HT1080 (cell line): ENCODE results near the gene HAND2. TPM values are rescaled to one million over a fixed set of nuclear protein-coding genes. Genes with fewer than 3 reads are reported as not detected.

Source experiments
- DNase-seq: peaks from one replicate; pipeline ENCODE4 v3.0.0-alpha.2; 2015; ENCODE audit warnings: low read depth
- total RNA-seq: library from RNA; depleted of rRNA; stranded (reverse); fragments of >200 nt; shearing (Covaris generic); gene quantifications from 2 replicates; pipeline ENCODE4 v1.2.3, GENCODE V29; 2014

The HAND2 gene
- total RNA-seq, 1 experiment from 2014 or later, result 1.2 TPM

DNA sequence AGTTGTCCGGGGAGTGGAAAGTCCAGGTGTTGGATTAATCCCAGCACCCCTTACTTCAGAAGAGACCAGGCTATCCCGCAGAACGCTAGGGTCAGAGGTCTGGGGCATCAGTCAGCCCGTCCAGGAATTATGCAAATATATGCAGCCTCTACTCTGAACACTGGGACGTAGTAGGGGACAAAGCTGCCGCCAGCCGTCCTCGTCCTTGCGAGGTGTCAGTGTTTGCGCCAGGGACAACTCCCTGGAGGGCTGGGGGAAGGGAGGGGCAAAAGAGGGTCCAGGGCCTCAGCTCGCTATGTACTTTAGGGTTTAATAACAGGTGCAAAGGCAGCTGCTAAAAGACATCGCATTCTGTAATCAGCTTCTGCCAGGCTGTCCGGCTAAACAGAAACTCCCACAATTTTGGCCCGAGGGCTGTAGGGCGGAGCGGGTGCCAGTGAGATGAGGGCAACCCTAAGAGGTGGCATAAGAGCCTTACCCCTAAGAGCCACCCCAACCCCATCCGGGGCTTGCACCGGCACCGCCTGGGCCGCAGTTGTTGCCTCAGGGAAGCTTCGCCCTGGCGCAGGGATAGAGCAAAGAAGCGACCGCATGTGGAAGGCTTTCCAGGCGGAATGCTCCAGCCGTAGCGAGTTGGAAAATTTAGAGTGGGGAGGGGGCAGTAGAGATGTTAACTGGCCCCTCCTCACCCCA lies 8.4 kb downstream of the HAND2 start:
- no peak for DNase-seq

DNA sequence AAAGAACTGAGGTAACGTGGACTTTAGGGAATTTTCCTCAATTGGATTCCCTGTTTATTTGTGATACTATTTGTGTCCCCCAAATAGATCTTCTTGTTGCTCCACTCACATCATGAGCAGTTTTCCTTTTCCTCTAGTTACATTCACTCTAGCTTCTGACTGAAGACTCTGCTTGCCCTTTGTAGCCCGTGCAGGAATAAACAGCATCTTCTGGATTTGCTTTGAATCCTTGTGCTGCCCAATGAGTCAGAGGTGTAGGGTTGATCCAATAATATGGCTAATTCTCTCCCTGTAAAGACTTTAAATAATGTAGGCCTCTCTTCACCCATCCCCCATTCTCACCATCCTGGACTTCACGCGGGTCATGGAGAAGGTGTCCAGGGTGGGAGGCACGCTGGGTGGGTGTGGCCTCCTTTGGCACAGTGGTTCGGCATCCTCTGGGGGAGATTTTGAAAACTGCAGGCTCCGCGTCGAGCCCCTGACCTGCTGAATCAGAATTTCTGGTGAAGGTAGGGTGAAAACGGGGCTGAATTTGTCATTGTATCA lies 9.0 kb downstream of the HAND2 start:
- no peak for DNase-seq

DNA sequence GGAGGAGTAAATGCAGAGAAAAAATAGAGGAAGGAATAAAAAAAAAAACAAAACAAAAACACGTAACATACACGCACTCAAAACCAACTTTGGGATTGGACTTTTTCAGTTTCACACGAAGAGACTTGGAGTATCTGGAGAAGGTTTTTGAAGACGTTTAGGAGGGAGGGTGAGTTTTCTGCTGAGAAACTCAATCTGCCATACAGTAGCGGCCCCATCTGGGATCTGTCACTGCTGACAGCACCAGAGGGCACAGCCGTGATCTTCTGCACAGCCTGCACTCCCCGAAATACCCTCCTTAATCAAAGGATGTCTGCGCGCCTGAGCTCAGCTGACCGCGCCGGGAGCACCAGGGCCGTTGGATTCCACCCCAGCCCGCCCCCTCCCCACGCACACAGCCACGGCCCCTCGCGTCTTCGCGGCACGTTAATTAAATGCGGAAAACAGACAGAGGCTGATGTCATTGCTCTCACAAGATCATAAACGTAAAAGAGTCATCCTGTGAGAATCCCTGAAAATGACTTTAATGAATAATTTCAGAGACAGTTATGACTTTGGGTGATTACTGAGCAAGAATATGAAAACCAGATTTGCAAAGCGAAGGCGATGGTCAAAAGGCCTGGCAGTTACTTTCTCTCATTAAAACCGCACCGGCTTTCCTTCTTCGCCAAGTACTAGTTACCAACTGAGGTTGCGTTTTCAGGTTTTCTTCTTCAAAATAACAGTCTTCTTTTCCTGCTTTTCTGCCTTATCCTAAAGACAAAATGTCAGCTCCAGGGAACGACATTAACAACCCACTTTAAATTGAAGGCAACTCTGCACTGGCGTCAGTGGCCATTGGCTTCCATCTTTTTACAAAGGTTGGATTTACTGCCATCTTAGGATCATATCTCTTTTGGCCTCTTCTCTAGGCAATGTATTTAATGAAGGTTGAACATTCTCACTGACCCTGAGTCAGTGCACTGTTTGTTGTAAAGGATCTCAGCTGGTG lies 10.6 kb downstream of the HAND2 start:
- no peak for DNase-seq

DNA sequence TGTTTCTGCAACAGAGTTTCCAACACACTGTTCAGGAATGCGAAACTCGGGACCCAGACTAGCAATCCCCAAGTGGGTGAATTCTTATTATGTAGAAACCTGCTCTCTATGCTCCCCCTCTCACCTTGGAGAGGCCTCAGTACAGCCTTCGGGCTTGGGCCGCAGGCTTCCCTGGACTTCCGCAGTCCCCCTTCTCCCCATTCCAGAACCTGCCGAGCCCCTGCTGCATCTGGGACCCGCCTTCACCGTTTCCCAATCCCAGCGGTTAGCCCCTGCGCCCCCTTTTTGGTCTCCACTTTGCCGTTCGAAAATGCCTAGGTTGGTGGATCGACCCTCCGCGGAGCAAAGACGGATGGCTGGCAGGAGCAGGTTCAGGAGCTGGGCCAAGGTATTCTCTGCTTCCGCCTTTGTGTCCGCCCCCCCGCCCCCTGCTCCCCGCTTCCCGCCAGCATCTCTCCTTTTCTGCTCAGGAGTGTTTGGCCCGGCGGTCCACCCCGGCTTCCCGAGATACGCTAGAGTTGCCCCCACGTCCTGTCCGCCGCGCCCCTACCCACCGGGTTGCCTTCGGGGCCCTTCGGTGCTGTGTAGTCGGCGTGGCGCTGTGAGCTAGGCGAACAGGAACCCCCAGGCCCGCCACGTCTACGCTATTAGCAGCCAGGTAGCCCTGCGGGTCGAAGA lies 11.5 kb downstream of the HAND2 start:
- no peak for DNase-seq

DNA sequence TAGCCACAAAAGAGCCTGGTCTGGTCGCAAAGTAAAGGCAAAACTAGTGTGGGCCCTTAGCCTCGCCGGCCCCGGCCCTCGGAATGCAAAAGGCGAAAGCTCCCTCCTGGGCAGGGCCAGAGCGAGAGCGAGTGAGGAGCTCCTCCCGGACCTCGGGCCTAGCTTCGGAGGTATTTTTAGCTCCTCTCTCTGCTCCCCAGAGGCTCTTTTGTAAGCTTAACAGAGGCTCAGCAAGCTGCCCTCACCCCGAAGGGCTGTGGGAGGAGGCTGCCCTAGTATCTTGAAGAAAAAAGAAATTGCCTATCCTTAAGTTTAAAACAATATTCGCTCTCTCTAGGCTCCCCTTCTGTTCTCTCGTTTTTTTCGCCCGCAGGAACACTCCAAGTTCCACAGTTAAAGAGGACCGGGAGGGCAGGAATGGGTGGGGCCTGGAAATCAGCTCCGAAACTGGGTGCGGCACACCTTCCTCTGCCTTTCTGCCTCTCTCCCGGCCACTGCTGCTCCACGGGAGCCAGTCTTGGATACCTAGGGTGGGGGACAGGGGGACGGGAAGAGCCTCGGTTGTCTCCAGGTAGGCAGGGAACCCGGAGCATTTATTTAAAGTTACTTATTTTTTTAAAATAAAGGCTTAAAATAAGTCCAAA lies 12.1 kb downstream of the HAND2 start:
- no peak for DNase-seq

DNA sequence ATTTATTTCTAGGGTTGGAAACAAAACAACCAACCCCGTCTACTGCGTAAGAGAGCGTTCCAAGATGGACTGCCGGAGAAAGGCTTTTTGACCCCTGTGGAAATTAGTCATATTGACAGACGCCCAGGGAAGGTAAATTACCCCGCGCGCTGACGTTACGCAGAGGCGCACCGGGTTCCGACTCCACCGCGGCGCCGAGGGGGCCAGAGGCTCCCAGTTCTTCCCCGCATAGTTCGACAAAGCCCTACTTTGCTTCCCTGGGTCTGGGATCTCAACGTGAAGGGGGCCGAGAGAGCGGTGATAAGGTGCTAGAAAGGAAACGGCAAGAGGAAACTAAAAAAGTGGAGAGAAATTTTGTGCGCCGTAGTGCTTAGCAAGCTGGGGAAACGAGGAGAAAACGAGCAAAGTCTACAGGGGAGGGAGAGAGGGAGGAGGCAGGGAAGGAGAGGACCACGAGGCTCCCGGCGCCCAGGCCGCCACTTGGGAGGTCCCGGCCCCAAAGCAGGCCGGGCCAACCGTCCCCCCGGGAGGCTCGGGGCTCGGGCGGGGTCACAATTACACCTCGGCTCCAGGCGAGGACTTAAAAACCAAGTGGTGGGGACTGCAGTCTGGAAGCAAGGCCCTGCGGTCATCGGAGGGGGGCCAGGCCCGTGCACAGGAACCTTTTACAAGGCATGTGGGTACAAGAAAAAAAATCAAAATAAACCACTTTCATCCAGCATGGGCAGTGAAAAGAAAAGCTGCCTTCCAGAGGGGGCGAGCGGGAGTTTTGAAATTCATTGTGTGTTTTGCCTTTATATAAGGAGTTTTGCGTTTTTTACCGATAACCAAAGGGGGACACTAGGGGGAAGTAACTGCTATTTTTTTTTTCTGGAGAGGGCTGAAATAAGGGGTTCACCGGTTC lies 13.2 kb downstream of the HAND2 start:
- no peak for DNase-seq

DNA sequence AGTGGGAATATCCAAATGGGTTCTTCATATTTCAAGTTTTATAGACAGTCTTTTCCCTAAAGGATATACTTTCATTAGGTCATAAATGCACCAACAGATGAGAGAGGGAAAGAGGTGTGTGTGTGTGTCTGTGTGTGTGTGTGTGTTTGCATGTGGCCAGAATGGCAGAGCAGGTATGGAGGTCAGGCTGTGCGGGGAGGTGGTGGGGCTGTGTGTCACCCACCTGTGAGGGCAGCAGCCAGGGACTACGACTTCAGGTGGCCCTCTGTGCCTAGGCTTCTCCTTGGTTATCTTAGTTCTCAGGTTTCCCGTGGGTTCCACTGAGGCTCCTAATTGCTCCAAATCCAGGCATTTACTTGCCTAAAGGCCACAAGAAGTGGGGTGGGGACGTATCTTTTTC lies 14.6 kb downstream of the HAND2 start:
- DNase-seq, result no peak

DNA sequence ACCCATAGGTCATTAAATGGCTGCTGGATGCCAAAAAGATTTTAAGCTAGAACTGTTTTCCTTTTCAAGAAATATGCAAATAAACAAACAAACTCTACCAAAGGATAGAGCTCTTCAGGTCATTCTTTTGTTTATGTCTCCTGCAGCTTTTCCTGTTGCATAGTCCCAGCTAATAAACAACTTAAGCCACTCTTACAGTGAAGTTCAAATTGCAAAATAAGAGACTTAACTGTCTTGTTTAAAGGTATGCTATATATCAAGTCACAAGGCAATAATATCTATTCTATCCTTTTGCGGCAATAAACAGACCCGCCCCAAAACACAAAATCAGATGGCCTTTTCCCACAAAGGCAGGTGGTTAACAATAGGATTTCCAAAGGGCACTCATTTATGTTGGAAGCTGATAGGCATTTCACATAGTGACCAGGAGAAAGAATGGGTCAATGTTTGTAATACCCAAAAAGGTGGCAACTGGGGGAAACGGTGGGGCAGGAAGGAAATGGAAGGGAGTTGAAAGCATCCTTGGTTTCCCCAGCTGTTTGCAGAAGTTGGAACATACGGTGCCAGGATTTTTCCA lies 15.3 kb downstream of the HAND2 start:
- DNase-seq, result no peak

DNA sequence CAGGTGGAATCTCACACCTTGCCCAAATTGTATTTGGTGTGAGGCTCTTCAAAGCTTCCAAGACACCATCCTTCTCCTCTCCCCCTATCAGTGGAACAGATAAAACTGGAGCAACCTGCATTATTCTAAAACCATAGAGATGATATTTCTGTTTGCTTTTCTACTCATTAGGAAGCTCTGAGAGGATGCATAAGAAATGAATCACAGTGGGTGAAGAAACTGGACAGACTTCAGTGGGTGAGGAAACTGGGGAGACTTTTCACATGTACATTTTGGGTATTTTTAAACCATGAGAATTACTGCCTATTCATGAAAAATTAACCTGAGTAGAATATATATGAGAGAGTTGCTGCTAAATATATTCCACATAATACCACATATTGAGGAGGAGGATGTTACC lies 16.4 kb downstream of the HAND2 start:
- DNase-seq, result no peak

DNA sequence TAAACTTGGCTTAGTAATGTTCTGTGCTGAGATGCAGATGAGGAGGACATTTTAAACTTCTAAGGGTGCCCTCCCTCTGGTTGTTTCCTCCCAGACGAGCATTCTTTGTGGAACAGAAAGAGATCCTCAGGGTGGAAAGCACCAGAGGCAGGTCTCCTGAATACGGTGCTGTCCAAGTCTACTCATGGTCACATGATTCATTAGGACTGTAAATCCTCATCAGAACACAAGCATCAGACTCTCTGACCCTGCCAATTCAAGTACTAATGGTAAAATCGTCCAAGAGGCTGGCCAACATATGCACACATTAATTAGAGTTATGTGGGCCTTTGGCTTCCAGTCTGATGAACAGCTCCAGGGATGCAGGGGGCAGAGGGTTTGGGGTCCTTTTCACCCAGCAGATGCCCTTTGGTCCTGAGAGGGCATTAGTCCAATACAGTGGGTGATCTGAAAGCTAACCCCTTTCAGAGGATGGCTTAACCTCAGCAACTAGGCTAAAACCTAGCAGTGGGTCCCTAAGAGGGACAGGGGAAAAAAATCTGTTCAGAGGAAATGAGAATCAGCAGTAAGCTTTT lies 18.2 kb downstream of the HAND2 start:
- no peak for DNase-seq

DNA sequence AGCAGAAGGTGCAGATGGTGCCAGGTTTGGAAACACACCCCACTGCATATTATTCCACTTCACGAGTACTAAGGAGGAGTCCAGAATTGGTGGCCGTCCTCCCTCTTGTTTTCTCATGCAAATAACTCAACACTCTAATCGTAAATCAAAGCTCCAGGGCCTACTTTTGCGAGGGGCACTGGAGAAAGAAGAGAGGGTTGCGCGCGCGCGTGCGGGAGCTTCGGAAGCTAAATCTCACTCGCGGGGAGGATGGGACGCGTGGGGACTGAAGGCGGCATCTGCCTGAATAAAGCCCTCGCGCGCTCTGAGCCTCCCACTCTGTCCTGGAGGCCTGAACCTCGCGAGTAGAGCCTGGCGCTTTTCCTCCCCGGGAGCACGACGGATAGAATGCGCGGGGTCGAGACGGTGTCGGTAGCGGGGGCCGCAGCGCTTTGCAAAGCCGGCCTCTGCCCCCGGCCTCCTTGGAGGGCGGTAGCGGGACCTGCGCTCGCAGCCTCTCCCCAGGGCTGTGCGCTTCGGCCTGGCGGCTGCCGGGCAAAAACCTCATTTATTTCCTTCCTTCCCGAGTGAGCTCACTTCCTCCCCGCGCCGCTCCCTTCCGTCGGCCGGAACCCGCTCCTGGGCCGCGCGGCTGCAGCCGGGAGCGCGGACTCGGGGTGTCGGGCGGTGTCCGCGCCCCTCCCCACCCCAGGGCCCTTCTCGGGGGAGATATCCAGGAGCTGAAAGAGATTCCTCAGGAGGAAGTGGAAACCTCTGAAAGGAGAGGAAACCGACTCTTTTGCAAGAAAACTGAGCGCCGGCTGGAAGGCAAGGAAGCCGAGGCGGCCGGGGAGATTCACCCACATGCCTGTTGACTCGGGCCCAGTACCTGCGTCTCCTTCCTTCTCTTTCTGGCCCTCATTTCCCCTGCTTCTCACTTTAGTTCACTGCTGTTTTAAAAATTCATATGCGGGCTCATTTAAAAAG lies 20.7 kb downstream of the HAND2 start:
- DNase-seq, result no peak

DNA sequence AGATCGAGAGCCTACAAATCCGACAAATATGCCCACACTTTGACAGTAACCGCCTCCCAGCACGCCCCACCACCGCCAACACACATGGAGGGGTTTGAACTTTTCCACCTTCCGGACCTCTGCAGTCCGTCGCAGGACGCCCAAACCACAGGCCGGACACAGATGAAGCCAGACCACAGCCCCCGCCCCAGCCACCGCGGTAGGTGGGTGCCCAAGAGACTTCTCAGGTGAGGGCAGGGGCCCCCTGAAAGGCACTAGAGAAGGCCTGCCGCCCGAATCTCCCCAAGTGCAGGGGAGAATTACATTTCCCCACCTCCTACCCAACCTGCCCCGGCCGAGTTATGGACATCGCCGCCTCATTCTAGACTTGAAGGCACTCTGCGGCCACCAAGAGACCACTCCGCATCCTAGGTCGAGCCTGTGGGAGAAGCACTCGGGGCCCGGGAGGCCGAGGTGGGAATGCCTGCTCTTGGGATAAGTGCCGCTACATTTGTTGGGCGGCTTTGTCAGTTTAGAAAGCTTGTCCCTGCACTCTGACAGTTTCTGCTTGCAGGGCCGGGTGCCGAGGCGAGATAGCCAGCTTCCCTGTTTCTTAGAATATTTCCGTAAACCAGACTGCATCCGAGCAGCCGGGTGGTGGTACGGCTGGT lies 21.5 kb downstream of the HAND2 start:
- no peak for DNase-seq

DNA sequence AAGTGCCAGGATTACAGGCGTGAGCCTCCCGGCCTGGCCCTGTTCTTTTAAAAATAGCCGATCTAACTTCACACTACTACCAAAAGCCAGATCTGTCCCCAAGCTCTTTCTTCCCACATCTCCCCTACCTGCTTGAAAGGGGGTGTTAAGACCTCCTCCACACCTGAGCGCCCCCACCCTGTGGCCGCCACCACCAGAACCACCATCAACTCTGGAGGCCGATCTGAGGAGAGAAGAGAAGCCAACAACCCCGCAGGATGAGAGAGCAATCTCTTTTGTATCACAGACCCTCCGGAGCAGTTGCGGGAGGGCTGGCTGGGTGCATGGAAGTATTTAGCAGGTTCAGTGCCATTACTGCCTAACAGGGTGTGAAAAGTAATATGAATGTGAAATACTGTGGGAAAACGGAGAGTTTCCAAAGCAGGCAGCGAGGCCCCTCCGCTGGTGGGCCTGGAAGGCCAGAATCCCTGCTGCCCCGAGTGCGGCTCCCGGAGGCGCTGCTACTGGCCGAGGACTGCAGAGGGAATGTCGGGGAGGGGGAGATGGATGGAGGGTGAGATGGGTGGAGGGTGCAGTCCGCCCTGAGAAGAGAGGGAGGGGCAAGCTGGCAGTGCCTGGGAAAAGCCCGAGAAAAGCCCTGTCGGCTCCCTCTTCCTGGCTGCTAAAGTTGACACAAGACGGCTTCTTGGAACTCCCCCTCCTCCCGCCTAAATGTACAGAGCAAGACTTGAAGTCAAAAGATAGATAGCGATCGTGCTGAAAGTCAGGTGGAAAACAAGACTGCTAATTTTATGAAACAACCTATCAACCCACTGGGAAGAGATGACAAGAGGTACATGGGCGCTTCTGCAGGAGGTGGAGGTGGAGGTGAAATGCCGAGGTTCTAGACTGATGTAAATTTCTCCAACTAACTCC lies 22.3 kb downstream of the HAND2 start:
- no peak for DNase-seq

DNA sequence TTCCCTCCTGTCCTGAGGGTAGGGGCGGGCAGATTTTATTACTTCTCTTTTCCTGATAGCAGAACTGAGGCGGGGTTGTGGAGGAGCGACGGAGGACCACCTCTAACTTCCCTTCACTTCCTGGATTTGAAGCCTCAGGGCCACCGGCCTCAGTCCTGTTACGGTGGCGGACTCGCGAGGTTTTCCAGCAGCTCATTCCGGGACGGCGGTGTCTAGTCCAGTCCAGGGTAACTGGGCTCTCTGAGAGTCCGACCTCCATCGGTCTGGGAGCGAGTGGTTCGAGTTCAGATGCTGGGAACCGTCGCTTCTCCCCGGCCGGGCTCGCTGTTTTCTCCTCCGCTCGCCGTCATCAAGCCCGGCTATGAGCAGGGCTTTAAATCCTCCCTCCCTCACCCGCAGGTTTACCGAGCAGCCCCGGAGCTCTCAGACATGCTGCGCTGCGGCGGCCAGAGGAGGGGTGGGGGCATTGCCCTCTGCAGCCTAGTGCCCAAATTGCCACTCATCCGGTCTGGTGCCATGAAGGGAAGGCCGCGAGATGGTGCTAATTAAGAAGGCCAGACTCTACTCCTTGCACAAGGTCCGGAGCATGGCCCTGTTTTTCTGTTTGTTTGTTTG lies 23.3 kb downstream of the HAND2 start:
- no peak for DNase-seq

DNA sequence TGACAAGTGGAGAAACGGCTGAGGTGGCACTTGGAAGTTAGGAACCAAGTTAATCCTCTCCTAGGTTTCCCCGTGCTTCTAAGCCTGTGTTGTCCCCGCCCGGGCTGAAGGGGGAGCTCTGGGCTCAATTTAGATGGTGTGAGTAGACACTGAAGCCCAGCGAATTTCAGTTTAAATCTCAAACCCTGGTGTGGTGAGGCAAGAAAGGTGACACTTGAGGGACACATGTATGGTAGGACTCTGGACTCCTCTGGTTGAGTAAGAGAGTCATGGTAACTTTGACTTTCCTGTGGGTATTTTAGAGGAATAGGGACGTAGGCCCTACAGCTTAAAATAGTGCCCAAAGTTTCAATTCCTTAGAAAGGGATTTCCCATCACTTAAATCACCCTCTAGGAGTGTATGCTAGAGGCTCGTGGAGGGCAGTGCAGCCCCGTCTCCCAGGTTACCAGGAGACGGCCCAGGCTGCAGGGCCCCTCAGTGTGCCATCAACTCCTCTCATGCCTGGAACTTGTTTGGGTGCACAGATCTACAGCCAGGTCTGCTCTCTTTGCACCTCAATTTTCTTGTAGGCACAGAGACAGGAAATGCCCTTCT lies 24.0 kb downstream of the HAND2 start:
- DNase-seq, result peak; percentile 41

DNA sequence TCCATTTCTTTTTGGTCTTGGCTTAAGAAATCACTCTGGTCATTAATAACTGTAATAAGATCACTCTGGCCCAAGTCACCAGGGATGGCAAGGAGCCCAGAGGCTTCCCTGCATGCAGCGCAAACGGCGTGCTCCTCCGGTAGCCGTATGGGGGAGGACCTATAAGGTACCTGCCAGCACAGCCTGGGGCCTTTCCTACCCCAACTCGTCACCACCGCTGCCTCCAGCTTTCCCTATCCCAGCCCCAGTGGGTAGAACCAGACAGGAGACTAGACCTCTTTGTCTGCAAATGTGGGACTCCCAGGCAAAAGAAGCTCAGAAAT lies 25.9 kb downstream of the HAND2 start:
- DNase-seq, result no peak
